GM12865 (cell line): ENCODE results near the gene WASF1.
"Not testable (repeated sequence)": the region's sequence is repeated elsewhere in the genome, so short reads cannot be mapped to it uniquely, and the experiment has no call there.

Experiments
- DNase-seq: peaks from one replicate; pipeline ENCODE4 v3.0.0; 2010; ENCODE audit warnings: low read depth
- H3K4me3 ChIP-seq: 2 replicates; pipeline ENCODE4 v1.5.1; 2011; ENCODE audit warnings: mild to moderate bottlenecking, low read depth, low read length, control low read depth
- TF ChIP-seq, protein P1 (sequence below): IDR thresholded peaks from 2 replicates; pipeline ENCODE4 v1.5.1; 2011; ENCODE audit warnings: low read length, control low read depth, low read depth, inconsistent platforms; ENCODE audit not compliant: insufficient read depth; ENCODE audit errors: missing control alignments

The WASF1 gene

DNA sequence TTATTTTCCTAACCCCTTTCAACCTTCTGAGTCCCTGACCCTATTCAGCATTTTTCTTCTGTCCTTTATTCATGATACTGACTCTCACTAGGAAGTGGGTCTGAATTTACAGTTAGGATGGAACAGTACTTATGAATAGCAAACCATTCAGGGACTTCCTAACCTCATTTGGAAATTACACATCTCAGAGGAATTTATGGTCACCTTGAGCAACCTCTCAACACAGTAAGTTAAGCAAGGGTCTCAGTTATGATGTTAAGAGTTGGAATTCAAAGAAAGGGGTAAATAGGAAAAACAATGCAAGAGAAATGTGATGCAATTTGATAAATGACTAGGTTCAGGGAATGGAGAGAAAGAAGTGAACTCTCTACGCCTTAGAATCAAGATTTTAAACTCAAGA is 104.1 kb downstream of the WASF1 start:
- DNase-seq: no peak
- TF ChIP-seq, protein P1, sequence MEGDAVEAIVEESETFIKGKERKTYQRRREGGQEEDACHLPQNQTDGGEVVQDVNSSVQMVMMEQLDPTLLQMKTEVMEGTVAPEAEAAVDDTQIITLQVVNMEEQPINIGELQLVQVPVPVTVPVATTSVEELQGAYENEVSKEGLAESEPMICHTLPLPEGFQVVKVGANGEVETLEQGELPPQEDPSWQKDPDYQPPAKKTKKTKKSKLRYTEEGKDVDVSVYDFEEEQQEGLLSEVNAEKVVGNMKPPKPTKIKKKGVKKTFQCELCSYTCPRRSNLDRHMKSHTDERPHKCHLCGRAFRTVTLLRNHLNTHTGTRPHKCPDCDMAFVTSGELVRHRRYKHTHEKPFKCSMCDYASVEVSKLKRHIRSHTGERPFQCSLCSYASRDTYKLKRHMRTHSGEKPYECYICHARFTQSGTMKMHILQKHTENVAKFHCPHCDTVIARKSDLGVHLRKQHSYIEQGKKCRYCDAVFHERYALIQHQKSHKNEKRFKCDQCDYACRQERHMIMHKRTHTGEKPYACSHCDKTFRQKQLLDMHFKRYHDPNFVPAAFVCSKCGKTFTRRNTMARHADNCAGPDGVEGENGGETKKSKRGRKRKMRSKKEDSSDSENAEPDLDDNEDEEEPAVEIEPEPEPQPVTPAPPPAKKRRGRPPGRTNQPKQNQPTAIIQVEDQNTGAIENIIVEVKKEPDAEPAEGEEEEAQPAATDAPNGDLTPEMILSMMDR: no peak
- no peak overlapping the region for H3K4me3 ChIP-seq

DNA sequence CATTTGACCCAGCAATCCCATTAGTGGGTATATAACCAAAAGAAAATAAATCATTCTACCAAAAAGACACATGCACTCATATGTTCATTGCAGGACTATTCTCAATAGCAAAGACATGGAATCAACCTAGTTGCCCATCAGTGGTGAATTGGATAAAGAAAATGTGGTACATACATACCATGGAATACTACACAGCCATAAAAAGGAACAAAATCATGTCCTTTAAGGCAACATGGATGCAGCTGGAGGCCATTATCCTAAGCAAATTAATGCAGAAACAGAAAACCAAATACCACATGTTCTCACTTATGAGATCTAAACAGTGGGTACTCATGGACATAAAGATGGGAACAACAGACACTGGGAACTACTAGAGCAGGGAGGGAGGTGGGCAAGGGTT is 106.0 kb downstream of the WASF1 start:
- not testable (repeated sequence) for DNase-seq, H3K4me3 ChIP-seq

DNA sequence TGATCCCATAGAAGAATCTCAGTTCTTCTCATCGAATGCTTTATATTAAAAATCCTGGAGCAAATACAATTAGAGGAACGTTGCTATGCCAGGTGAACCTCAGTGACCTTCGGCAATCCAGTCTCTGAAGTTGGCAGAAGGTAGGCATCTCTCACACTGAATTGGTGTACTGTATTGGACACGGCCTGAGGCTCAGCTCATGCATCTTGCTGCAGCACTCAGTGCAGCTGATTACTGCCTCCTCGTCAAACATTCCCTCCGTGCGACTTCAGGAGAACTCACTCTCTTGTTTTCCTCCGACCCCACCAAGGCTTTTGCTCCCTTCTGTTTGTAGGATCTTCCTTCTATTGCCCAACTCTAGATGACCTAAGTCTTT is 110.9 kb downstream of the WASF1 start:
- no peak overlapping the region for H3K4me3 ChIP-seq
- TF ChIP-seq, protein P1: no peak
- DNase-seq: no peak

DNA sequence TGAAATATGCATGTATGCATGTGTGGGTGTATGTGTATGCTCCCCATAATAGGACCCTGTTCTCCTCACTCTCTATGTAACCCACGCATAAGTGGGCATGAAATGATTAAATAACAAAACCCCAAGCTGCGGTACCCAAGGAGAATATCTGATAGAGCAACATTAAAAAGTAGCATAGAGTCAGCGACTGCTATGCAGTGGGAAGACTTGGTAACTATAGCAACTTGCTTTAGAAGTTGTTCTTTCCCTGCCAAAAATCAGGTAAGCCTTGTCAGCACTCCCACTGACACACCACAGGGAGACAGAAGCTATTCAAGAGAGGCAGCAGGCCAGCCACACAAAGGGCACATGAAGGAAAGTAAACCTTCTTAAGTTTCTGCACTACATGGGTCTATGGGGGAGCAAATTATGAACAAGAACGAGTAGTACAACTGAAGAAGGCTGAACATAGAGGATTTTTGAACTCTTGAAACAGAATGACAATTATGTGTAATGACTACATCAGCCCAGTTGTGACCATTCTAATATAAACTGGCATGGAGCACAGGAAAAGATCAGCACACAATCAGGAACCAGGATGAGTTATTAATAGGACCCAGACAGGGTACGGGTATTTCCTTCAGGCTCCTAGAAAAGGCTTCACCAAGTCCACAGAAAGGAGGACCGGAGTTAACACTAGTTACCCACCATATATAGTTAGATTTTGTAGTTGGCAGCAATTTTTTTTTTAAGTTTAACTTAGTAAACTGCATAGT is 111.5 kb downstream of the WASF1 start:
- TF ChIP-seq, protein P1: no peak
- H3K4me3 ChIP-seq: no peak overlapping the region
- DNase-seq: no peak

DNA sequence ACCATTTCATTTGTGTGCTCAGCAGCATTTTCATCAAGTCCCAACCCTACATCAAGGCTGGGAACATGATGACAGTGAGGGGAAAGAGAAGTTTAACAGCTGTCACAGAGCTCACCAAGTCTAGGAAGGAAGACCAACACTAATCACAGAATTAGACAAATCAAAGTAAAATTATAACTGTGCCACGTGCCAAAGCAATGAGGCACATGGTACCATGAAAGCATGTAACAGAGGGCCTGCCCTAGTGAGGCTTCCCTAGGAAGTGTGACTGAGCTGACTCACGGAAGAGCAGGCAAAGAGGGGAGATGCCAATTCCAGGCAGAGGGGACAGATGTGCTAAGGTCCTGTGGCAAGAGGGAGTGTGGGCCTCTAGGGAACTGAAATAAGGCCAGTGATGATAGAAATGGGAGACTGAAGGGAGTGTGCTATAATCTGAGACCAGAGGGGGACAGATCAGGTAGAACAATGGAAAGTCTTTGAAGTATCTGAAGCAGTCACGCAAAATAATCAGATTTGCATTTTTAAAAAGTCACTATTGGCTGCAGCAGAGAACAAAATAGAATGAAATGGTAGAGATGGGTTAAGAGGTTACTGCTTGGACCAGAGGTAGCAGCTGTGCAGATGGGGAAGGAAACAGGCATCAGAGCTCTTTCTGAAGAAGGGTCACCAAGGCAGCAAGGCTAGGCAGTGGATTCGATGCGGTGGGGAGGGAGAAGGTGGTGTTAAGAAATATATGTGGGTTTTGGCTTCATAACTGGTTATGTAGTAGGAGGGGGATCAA is 114.5 kb downstream of the WASF1 start:
- TF ChIP-seq, protein P1: no peak
- H3K4me3 ChIP-seq: no peak overlapping the region
- DNase-seq: no peak

DNA sequence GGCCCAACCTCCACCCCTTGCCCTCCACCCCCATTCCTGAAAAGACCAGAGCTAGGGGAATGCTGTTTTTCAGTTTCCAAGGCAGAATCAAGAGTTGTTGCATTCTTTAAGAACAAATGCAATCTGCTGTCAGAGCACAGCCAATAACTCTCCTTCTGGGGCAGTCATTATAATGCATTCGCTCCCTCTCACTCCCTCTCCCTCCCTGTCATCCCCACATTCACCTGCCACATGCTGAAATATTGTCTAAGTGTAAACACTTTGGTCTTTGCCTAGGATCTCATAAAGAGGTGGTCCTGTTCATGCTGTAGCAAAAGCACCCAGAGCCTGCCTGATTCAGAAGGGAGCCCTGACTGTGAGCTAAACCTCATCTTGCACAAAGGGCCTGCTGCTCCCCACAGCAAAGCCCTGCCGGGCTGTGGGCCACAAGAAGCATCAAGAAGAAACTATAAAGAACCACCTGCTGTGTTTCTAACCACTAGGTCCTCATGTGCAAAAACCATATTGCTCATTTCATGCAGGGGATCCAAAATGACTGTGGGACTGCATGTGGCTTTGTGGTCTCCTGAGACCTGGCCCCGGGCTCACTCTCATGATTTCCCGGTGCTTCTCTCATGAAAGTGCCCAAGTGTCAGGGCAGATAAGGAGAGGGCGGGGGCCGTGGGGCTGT is 115.7 kb downstream of the WASF1 start:
- DNase-seq: peak; percentile 71
- H3K4me3 ChIP-seq: no peak overlapping the region
- TF ChIP-seq, protein P1: no peak

DNA sequence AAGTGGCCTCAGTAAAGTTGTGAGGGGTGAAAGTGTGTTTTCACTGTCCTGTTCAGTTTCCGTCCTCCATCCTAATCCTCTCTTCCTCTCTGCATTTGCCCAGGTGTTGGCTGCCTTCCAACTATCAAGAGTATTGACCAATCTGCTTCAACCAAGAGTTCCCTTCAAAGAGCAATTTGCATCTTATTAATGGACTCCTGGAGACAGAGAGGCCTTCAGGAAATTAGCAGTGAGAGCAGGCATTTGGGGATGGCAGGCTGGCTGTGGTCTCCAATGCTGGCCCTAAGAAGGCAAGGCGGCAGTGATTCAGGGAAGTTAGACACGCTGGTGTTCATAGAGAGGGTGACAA is 124.1 kb downstream of the WASF1 start:
- no peak overlapping the region for H3K4me3 ChIP-seq
- DNase-seq: no peak
- TF ChIP-seq, protein P1: no peak
